DLD1 (cell line): ENCODE results near the gene ECSCR.

ENCODE experiments used
- in situ Hi-C: cut with HindIII; loops from 2 replicates; pipeline ENCODE4 v1.10.0; 2017; ENCODE audit warnings: low sequenced_read_pairs

Gene ECSCR

GRCh38 chr5:139474890-139475791, 12.6 kb upstream of the ECSCR start:
- in situ Hi-C loops = no loop called here

- in situ Hi-C loops = no loop called here
Observed at GRCh38 chr5:139473565-139473964, 11.0 kb upstream of the ECSCR start.

- in situ Hi-C loops = no loop called here
Observed at GRCh38 chr5:139473105-139473504, 10.6 kb upstream of the ECSCR start.

- in situ Hi-C loops = no loop called here
Observed at GRCh38 chr5:139472386-139473030, 10.0 kb upstream of the ECSCR start.

GRCh38 chr5:139470821-139471300, 8.3 kb upstream of the ECSCR start, which contains the start of gene SMIM33:
SMIM33 (plus strand) TSS chr5:139471004; CDS start chr5:139471122, 118 bp downstream.
- in situ Hi-C loops = no loop called here

- in situ Hi-C loops = no loop called here
Observed at GRCh38 chr5:139468421-139468931, 5.9 kb upstream of the ECSCR start.

GRCh38 chr5:139461698-139462097, 845 bp downstream of the ECSCR start:
- in situ Hi-C loops = no loop called here

GRCh38 chr5:139461176-139461575, 1.4 kb downstream of the ECSCR start:
- in situ Hi-C loops = no loop called here

- in situ Hi-C loops = no loop called here
Observed at GRCh38 chr5:139460455-139460854, 2.1 kb downstream of the ECSCR start.

GRCh38 chr5:139459451-139459934, 3.0 kb downstream of the ECSCR start:
- in situ Hi-C loops = no loop called here

GRCh38 chr5:139458580-139459407, 3.7 kb downstream of the ECSCR start:
- in situ Hi-C loops = no loop called here

GRCh38 chr5:139457653-139458306, 4.8 kb downstream of the ECSCR start:
- in situ Hi-C loops = no loop called here

GRCh38 chr5:139457241-139457640, 5.3 kb downstream of the ECSCR start:
- in situ Hi-C loops = no loop called here

GRCh38 chr5:139456776-139457175, 5.8 kb downstream of the ECSCR start:
- in situ Hi-C loops = no loop called here

- in situ Hi-C loops = no loop called here
Observed at GRCh38 chr5:139454568-139455290, 7.8 kb downstream of the ECSCR start.

- in situ Hi-C loops = no loop called here
Observed at GRCh38 chr5:139453683-139454567, 8.6 kb downstream of the ECSCR start.

GRCh38 chr5:139451878-139452660, 10.5 kb downstream of the ECSCR start:
- in situ Hi-C loops = no loop called here

GRCh38 chr5:139451176-139451575, 11.4 kb downstream of the ECSCR start:
- in situ Hi-C loops = no loop called here
